Stimulated activated CD4-positive, alpha-beta T cell treated with anti-CD3 and anti-CD28 coated beads, Interleukin-12 subunit alpha, Interleukin-12 subunit beta, amount 100 ng/mL, for 48 hours (primary cell): ENCODE results near the gene SLC9A7.
"Not testable (repeated sequence)": the region's sequence is repeated elsewhere in the genome, so short reads cannot be mapped to it uniquely, and the experiment has no call there.

Experiments used
- DNase-seq, 3 donors: peaks; one replicate each; pipeline ENCODE4 v3.0.0-alpha.2; 2020; ENCODE audit warnings: low read depth in 2 of 3, low spot score in 1 of 3

The SLC9A7 gene

DNA sequence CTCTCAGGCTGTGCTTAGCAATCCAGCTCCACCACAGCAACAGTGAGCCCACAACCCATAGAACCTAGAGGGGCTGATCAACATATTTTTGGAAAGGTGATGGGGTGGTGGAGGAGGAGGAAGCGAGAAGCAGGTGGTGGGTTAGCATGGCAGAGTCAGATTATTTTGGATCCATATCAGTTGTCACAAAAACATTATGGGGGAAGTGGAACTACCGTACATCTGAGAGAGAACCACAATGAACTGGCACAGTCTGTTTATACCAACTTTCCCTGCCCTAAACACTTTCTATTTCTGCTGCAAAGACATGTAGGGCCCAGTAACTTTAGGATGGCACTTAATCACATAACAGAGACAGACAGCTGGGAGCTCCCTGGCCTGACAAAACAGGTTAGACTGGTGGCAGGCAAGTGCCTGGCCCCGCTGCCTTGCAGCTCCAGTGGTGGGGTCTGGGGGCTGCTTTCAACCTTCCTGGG lies 4.3 kb downstream of the SLC9A7 start:
- DNase-seq: no peak

DNA sequence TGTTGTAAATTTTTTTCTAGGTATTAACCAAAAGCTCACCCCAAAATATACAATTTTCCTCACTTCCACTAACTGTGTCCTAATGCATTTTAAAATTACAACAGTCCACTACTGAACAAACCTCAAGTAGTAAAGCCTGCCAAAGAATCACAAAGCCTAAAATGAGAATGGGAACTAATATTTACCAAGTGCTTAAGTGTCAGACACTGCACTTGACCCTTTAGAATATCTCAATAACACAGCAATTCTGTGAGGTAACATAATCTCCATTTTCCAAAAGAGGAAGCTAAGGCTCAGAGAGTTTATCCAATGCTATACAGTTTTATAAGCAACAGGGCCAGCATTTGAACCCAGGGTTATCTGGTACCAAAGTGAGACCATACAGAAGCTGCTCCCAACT lies 4.9 kb downstream of the SLC9A7 start:
- DNase-seq: no peak

DNA sequence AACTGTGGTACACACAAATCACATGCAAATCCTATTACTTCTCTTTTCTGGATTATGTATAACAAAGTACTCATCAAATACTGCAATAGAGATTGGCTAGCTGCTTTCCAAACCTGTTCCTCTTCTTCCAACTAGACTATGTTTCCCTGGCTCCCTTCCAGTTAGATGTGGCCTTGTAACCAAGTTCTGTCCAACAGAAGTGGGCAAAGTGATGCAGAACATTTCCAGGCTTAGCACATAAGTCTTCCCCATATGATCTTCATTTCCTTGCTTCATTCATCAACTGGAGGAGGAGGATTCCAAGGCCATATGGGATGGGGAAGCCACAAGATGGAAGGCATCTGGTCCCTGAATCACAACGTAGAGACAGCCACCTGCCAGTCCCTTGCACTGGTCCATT lies 8.0 kb downstream of the SLC9A7 start:
- DNase-seq: no peak

DNA sequence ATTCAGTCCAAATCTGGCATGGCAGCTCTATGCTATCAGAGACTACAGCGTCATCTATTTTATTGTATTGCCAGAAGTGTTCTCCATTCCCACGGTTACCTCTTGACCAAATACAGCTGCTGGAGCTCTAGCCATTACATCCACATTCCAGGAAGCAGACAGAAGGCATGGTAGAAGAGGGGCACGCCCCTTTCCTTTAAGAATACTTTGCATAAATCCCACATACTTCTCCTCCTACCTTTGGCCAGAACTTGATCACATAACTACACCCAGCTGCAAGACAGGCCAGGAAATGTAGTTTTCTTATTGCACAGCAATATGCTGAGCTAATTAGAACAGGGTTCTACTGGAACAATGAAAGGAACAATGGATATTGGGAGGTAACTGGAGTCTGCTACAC lies 14.9 kb downstream of the SLC9A7 start:
- DNase-seq: no peak

DNA sequence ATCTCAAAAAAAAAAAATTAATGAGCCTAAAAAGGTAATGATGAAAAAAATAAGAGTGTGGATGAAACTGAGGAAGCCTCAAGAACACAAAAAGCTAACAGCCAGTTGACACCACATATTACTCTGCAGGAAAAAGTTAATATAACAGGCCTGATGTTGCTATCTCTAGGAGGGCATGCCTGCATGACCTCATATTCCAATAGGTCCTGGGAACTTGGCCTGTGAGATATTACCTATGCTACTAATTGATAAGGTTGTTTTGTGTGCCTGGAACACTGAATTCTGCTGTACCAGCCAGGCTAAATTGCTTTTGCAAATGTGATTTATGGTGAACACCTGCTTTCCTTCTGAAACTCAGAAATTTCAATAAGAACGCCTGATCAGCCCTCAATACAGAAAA lies 15.9 kb downstream of the SLC9A7 start:
- DNase-seq: no peak

DNA sequence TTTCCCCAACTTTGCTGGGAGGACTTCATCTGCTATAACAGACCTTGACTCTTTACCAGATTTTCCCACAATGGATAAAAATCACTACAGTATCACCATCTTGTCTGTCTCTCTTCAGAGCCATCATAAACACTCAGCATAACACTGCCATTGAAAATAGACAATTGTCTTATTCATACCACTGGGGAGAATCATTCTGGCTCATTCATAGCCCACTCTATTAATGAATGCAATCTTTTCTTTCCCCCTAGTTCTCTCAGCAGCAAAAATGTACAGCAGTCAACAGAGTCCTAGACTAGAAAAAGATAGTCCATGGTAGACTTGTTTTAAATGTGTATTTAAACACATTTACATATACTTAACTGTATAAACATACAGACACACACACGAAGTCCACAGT lies 19.2 kb downstream of the SLC9A7 start:
- DNase-seq: no peak

DNA sequence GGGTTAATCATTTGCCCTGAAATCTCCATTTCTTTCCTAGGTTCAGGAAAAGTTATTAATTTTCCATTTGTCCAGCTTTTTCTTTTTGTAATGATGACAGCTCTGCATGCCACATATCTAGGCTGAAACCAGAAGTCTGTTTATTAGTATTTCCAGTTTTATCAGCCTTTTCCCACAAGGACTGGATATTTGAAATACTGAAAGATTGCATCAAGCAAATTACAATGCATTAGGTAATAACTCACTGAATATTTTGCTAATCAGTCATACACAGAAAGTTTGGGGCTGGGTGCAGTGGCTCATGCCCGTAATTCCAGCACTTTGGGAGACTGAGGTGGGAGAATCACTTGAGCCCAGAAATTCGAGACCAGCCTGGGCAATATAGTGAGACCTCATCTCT lies 21.5 kb downstream of the SLC9A7 start:
- DNase-seq: no peak

DNA sequence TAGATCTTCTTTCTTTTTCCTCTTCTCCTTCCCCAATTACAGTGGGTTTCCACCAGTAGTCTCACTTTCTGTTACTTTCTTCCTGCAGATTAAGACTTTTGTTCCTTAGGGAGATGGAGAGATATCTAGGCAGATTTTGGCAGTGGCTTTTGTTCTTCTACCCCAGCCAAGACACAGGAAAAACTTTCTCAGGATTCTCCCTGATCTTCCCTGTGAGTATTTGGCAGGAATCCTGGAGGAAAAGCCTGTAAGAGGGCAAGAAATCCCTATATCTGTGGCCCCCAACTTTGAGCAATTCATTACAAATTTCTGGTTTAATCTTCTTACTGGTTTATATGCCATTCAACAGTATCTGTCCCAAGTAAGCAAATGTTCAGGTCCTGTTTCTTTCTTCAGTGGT lies 21.9 kb downstream of the SLC9A7 start:
- no peak for DNase-seq

DNA sequence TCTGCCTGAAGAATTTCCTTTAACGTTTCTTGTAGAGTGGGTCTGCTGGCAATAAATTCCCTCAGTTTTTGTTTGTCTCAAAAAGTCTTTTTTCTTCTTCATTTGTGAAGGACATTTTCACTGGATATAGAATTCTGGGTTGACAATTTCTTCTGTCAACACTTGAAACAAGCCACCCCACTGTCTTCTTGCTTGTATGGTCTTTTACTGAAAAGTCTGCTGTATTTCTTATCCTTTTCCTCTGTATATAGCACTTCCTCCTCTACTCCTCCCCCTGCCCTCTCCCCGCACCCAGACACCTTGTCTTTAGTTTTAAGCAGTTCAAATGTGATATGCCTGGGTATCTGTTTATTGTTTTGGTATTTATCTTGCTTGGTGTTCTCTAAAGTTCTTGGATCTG lies 23.3 kb downstream of the SLC9A7 start:
- DNase-seq: no peak

DNA sequence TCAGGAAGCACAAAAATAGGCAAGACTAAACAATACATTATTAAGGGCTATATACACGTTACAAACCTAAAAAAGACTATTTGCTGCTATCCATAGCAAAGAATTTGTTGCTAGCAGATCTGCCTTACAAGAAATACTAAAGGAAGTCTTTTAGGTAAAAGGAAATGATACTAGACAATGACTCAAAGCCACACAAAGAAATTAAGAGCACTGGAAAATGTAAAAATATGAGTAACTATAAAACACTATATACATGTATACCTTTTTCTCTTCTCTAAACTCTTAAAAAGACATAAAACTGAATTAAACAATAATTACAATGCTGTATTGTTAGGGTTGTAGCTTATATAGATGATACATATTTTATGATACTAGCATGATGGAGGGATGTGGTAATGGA lies 25.7 kb downstream of the SLC9A7 start:
- no peak for DNase-seq

DNA sequence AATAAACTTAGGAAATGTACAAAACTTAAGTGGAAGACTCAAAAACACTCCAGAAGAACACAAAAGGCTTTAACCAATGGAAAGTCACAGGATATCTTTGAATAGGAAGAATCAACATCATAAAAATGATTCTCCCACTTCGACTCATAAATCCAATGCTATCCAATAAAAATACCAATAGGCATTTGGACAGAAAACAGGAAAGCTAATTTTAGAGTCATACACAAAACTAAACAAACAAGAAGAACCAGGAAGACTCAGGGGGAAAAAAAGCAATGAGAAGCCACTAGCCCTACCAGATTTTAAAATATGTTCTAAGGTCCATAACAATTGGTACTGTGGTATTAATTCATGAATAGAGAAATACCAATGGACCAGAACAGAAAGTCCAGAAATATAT lies 28.2 kb downstream of the SLC9A7 start:
- DNase-seq: no peak

DNA sequence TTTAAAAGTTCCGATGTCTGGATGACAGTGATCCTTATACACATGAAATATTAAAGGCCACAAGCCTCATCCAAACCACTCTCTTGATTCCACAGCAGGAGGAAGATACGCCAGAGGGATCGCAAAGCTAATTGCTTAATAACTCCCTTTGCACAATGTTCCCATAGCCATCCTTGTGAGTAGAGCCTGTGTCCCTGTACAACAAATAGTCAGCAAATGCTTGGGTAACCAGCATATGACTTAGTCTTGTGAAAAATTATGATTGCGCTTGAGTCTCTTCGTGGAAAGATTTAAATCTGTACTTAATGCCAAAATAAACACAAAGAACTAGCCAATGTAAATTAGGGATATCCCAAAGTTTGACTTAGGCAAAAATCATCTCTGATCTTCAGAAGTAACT lies 31.5 kb downstream of the SLC9A7 start:
- no peak for DNase-seq

DNA sequence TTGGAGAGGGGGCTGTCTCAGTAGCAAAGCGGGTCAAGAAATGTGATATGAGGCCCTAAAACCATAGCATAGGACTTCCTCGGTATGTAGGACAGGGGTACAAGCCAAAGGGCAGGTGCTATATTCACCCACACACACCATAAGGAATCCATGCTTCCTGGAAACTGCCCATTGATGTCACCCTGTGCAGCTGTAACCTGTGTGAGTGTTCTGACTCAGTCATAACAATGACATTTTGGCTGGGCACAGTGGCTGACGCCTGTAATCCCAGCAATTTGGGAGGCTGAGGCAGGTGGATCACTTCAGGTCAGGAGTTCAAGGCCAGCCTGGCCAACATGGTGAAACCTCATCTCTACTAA lies 35.4 kb downstream of the SLC9A7 start:
- not testable (repeated sequence) for DNase-seq

DNA sequence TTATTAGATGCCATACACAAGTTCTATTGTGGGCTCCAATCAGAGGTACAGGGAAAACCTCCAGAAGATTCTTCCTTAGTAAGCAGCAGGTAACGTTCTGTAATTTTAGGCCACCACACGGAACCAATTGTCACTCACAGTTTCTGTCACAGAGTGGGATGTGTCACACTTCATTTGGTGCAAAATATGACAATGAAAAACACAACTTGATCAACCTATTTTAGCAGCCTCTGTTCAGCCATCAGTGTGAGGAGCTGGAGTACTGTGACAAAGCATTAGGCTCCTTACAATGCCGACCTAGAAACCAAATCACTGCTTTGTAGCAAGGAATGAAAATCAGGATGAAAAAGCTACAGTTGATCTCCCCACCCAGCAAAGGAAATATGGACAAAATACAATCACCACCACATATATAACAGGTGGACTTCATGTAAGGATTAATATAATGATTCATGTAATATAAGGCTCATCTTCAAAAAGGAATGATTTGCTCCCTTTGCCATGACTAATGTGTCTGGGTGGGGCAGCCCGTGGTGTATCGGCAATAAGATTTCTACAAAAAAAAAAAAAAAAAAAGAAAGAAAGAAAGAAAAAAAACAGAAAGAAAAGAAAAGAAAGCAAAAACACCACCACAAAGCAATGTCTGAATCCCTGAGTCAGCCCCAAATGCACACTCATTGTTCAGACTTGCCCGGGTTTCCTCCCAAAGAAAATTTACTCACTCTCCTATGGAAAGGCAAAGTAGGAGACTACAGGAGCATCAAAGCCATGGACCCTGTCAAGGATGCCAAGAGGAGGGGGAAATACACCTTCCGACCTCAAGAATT lies 36.0 kb downstream of the SLC9A7 start:
- DNase-seq: no peak

DNA sequence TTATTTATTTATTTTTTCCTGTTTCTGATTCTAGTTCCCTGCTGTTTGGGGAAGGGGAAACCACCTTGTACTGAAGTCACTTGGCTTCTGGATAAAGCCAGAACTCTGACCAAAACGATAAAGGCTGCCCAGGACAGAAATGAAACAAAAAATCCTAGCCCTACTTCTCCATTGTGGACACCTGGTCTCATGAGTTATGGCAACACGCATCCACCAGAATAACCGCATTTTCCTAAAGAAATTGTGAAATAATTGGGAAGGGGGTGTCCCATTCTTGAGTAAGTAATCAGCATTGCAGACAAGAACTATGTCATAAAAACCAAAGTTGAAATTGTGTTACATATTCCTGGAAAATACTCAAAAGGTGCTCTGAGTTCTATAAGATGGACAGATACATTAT lies 42.1 kb downstream of the SLC9A7 start:
- no peak for DNase-seq

DNA sequence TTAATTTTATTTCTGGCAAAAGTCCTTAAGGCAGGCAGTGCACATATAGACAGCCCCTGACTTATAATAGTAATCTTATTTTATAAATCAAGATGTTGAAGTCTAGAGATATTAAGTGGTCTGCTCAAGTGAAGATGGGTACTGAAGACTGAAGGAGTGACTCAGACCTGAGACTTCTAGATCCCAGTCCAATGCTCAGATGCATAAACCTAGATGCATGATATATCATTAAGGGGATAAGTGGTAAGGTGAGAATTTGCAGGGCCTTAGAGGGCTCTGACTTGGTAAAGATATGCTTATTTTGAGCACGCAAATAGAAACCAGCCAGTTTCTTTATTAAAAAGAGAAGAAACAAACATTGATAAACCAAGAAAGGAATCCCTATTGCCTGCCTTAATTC lies 42.9 kb downstream of the SLC9A7 start:
- no peak for DNase-seq

DNA sequence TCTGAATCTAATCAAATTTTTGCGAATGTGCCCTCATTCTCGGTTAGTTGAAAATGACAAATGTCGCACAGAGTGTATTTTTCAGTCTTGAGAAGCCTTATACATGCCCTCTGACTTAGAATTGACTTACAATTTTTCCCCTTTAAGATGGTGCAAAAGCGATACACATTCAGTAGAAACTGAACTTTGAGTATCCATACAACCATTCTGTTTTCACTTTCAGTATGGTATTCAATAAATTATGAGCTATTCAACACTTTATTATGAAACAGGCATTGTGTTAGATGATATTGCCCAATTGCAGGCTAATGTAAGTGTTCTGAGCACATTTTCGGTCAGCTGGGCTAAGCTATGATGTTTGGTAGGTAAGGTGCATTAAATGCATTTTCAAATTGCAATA lies 43.4 kb downstream of the SLC9A7 start:
- DNase-seq: no peak

DNA sequence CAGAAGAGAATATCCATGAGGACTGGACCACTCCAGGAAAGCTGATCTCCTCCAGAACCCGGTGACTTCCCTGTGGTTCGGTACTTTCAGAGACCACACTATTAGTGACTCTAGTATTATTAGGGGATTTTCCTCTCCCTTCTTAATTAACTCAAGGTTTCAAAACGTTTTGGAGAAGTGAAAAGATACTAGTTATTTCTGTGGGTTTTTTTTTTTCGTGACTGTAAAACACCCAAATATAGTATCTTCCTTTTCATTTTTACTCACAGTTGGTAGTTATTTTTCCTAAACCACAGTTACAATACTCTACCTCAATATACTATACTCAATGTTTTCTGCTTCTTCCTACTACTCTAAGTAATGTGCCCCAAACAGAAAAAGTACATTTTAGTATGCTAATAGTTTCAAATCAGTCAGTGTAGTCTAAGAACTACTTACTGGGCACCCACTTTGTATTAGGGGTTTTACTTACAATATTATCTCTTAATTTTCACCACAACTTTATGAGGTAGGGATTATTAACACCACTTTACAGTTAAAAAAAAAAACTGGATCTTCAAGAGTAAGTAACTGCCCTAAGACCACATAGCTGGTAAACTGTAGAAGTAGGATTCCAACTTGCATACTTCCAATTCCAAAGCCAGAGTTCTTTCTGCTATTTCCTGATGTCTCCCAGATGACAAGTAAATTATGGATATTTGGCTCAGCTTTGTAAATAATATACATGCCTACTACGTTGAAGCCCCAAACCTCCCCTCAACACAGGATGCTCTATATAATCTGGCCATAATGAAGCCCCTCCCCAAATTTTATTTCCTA lies 45.0 kb downstream of the SLC9A7 start:
- DNase-seq: no peak

DNA sequence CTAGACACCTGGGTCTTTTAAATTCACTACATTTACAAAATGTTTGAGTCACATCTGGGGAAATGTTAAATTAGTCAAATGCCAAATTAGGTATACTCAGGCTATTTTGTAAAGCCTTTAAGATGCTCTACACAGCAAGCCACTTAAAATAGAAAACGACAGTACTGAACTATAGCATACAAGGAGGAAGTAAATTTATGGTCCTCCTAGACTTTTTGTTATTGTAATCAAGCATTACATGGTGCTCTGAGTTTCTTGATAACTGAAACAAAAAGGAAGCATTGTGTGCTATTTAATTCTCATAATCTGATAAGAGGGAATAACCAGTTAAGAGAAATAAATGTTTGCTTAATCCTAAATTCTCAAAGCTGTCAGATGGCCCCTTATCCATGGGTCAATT lies 46.2 kb downstream of the SLC9A7 start:
- no peak for DNase-seq

DNA sequence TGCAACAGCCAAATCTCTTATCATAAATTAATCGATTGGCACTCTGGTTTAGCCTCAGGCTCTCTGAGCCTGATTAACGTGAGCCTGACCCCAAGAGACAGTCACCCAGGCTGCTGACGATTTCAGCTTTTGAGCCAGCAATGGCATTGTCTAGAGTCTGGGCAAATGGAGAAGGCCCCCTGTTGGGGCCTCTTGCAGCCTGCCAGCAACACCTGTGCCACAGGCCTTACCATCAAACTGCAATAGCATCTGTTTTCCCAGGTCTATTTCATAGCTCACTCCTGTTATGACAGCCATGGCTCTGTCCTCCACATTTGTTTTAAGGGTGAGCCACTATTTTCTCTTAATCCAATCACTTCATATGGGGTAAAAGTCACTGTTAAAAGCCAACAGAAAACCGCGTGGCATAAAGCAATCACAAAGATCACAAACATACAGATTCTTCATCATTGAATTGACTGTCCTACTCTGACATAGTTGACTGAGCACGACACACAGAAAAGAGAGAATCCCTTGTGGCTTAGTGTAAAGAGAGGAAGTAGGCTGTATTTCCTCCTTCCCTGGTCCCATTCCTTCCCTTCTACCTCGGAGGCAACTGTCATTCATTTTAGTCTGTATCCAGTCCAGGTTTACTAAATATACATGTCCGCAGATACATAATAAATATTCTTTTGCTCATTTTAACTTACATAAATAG lies 47.8 kb downstream of the SLC9A7 start:
- DNase-seq: no peak

DNA sequence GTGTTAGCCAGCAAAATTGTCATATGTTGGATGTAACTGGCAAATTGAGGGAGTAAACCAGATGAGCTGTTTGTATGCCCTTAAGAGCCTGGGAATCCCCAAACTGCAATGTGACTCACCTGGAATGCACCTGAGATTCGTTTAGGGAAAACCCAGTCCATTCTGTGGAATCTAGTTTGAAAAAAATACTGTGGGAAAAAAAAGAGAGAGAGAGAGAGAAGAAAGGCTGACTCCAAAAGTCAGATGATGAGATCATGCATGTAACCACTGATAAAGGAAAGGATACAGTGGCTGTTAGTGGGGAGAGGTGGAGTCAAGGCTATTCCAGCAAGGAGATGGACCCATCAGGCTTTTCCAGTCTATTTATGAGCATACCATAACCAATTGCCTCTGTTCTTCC lies 48.5 kb downstream of the SLC9A7 start:
- DNase-seq: no peak
